ENCODE results near the gene ZNF169.
"Not testable (repeated sequence)": the region's sequence is repeated elsewhere in the genome, so short reads cannot be mapped to it uniquely, and the experiment has no call there.

Gene ZNF169

DNA sequence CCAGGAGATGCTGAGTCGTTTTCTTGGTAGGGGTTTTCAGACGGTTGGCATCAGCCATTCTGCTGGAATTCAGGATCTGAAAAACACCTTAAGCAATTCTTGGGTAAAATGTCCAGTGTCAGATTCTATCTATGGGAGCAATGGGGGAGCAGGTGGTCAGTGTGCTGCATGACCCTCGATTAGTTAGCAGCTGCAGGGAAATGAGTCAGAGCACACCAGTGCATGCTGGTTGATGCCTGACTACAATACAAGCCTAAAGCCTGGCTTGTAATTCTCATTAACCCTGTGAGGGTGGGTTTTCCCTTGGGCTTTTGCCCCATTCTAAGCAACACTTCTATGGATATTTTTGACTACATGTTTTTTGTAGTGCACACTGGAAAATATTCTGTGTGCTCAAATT, 89.7 kb downstream of the ZNF169 start:
- DNase-seq (ENCODE audit: low read depth) = not testable (repeated sequence)
